Stimulated activated CD4-positive, alpha-beta T cell treated with anti-CD3 and anti-CD28 coated beads, TNF-alpha, amount 100 ng/mL, for 1 hour (primary cell): ENCODE data around the gene PI4KA.

Experiments used
- DNase-seq, 3 donors: peaks; one replicate each; pipeline ENCODE4 v3.0.0-alpha.2; 2020; ENCODE audit warnings: low read depth in 3 of 3, low spot score in 1 of 3

Gene PI4KA

DNA sequence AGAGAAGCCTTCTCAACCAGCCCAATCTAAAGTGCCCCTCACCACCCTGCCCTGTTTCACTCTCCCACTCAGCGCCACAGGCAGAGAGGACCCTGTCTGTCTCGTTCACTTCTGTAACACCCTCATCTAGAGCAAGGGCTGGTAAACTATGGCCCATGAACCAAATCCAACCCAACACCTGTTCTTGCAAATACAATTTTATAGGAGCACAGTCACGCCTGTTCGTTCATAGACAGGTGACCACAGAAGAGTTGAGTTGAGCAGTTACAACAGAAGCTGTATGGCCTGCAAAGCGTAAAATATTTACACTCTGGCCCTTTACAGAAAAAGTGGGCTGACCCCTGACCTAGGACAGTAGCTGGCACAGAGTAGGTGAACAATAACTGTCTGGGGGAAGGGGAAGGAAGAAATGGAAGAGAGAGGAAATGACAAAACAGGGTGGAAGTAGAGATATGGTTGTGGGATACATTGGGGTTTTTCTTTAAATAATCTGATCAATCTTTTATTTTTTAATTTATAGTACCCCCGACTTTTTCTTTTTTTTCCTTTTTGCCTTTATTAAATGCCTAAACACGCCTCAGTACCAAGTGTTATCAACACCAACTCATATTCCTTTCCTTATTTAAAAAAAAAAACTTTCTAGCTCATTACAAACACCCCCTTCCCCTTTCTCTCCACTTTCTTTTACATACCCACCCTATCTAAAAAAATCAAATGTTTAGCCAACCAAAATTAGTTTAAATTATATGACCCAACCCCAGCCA, 63.8 kb downstream of the PI4KA start:
- DNase-seq, result no peak

DNA sequence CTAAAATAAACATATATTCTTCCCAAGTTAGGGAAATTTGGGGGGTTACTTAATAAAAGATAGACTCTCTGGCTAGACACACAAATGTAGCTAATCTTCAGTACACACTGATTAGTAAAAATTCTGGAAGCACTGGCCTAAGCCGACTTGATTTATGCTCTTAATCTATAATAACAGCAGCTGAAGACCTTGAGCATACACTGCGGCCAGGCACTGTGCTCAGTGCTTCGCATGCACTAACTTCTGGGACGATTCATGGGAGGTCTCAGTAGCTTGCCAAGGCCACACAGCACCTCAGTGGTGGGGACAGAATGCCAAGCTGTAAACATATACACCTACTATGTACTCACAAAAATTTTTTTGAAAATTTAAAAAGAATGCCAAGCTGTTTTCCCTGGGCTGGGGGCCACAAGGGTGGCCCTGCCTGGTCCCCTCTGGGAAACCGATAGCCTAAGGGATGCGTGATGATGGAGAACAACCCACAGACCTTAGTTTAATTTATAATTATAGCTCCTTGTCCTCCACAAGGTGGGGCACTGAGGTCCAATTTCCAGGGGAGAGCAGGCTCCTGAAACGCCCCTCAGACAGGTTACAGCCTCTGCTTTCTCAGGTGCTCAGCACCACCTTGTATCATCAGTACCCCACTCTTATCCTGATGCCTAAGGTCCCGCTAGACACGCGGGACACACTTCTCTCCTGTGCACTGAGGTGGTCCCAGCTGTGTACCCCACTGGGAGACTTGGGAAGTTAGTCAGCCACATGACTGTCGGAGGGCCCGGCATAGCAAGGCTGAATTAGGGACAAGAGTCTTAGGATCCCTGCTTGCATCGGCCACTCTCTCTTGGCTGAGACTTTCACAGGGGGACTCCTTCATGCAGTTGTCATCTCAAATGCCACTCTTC, 64.6 kb downstream of the PI4KA start:
- DNase-seq, result no peak

DNA sequence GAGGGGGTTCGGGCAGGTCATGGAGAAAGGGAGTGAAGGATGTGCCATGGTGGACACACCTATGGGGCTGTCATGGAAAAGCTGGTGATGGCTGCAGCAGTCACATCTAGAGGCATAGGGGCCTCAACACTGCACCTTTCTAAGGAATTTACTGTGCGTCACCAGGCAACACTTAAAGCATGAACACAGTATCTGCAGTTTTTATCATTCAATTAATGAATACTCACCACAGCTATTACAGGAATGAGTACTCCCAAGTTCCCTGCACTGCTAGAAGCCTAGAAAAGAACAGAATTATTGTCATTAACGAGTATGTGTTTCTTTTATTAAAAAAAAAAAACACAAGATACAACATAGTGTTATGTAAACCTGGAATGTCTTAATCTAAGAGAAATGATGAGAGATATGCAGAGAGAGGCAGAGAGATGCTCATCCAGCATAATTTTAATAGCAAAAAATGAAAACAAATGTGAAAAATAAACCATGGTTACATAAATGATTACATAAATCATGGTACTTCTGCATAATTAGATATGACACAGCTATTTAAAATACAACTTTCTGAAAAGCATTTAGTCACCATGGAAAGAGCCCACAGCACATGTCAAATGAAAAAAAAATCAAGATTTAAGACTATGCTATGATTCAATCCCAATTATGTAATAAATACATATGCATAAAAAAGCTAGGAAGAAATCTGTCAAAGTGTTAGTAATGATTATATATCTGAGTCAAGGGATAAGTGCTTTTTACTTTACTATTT, 65.5 kb downstream of the PI4KA start:
- DNase-seq, result no peak

DNA sequence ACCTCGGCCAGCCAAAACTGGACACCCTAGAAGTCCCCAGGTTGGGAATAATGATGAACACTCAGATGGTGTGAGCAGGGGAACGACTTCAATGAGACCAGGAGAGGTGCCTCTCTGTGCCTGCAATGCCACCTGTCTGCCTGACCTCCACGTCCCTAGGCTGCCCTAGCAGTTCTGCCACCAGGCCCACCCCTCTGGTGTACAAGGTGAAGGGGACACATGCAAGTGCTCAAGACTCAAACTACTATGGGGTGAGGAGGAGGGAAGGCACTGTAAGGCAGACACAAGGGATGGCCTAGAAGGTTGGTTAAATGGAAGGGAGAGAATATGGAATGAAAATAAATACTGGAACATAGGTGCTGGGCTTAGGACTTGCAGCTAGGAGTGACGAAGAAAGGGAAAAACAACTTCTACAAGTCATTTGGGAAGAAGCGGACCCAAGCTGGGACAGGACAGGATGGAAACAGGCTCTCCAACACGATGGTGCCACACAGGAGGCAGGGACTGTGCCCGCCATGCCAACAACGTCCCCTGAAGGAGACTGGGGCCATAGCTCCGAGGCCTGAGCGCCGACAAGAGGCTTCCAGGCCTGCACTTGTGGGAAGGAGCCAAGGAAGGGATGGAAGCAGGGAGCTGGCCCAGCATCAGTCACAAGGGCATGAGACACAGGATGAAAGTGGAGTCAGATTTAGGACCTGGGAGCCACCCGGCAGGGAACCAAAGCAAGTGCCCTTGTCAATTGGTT, 66.2 kb downstream of the PI4KA start:
- no peak for DNase-seq

DNA sequence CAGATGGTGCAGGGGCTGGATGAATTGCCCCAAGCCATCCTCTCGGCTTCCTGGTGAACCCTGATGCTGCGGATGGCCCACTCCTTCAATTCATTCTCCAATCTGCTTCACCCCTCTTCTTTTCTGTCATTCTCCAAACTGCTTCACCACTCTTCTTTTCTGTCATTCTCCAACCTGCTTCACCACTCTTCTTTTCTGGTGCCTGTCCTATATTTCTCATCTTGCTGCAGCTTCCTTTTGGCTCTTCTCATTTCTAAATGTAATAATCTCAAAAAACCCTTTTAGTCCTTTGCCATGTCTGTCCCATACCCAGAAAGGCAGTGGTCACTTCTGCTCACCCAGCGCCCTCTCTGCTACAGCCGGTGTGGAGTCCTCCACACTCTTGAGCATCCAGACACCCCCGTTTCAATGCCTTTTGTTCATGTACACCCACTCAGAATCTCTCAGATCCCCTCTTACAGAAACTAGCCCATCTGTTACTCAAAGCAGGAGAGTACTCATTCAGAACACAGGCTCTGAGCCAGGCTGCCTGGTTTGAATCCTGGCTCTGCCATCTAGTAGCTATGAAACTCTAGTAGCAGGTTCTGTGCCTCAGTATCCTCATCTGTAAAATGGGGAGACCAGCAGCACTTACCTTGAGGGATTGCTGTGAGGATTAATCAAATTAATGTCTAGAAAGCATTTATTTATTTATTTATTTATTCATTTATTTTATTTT, 69.8 kb downstream of the PI4KA start:
- no peak for DNase-seq

DNA sequence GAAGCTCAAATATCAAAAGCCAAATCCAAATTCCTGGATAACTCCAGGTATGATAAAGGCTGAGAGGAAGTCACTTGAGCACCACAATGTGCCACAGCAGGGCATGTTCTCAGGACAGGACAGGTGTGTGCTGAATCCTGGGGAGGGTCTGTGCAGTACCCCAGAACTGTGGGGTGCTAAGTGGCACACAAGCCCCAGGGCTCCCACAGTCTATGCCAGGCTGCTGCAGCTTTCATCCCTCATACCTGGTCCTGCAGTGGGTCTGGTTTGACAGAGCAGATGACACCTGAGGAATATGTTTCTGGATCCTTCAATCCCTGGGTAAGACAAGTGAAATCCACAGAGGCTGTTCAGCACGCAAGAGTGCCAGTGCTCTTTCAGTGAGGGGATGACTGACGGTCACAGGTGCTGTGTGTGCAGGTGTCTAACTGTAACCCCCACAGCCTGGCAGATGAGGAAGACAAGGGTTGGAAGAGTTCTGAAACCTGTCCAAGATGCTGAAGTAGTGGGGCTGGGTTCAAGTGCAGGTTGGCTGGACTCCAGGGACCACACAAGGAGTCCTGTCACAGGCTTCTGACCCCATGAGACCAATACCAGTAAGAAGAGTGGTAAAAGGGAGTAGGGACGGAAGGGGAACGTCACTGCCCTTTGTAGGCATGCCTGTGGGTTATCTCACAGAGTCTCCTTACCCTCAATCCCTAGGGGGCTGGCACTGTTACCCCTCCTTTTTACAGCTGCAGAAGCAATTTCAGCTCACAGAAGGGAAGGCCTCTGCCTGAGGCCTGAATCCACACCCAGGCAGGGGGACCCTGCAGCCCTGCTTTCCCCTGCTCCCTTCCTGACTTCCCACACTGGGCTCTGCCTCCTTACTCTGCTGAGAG, 70.6 kb downstream of the PI4KA start:
- DNase-seq, result no peak

DNA sequence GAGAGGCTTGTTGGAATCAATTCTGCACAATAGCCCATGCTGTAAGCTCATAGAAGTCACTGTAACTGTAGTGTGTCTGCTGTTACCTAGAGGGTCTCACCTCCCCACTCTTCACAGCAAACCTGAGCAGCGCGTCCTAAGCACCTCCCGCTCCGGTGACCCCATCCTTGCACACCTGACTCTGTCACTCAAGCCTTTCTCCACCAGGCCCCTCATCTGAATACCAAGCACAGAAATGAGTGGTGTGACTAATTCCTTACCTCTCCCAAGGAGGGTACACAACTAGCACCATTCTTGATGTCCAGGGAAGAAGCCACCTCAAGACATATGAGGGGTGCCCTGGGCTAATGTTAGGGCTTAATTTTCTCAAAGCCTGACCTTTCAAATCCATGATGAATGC, 71.4 kb downstream of the PI4KA start:
- no peak for DNase-seq

DNA sequence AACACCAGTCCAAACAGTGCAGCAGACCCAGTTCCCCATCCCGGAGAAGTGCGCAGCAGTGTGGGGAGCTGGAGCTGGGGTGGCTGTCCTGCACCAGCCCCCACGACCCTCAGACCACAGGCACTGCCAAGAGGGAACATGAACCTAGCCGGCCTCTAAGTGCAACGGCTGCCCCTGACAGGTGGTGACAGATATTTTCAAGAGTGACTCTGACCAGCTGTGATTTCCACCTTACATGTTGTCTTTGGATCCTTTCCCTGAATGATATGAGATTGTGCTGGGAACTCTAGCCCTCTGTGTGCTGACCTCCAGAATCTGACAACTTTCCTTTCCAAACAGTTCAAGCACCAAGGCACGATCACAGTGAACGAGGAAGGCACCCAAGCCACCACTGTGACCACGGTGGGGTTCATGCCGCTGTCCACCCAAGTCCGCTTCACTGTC, 72.1 kb downstream of the PI4KA start:
- no peak for DNase-seq

DNA sequence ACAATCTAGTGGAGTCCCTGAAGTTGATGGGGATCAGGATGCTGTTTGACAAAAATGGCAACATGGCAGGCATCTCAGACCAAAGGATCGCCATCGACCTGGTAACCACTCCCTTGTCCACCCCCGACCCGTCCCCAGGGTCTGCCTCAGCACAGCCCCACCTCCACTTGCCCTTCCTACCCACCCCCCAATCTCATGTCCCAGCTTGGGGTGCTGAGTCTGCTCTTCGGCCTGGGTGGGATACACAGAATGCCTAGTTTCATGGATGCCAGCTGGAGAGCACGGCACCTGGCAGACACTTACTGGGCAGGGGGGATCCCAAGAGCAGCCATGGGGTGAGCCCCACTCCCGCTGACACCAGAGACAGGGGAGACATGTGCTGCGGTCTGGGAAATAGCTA, 72.6 kb downstream of the PI4KA start:
- no peak for DNase-seq

DNA sequence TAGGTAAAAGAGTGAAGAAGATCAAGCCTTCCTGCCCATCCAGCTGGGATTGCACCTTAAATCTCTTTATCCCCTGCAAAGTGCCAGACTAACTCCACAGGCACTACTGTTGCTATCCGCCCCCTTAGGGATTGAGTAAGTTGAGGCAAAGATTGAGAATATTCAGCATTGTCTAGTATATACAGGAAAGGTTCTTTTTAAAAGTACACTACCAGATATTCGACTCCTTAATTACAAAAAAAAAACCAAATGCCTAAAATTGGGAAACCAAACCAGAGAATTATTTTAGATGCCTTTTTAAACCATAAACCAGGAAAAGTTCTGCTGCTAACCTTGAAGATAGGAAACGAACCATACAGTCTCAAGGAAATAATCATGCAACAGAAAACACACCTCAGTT, 73.2 kb downstream of the PI4KA start:
- DNase-seq, result no peak

DNA sequence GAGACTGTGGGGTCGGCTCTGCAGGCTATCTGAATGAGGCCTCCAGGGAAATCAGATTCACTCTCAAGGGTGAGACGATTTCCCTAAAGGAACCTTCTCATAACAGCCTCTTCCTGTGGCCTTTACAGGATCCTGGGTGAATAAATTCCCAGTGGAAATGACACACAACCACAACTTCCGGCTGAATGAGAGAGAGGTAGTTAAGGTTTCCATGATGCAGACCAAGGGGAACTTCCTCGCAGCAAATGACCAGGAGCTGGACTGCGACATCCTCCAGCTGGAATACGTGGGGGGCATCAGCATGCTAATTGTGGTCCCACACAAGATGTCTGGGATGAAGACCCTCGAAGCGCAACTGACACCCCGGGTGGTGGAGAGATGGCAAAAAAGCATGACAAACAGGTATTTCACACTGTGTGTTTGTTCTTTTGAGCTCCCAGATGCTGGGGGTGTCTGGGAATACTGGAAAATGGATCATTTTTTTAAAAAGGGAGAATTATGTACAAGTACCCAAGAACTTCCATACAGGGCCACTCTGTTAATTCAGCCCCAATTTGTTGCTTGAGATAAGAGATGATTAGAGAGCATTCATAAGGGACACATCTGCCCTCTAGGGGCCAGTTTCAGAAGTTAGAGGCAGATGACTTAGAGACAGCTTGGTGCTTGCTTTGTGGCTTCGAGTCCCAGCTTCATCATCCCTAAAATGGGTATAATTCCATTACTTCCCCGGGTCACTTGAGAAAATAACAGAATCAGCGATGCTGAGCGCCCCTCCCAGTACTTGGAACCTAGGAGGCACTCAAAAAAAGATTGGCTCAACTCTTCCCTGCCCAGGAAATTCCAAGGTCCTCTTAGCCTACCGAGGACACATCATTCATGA, 74.5 kb downstream of the PI4KA start:
- DNase-seq, result no peak

DNA sequence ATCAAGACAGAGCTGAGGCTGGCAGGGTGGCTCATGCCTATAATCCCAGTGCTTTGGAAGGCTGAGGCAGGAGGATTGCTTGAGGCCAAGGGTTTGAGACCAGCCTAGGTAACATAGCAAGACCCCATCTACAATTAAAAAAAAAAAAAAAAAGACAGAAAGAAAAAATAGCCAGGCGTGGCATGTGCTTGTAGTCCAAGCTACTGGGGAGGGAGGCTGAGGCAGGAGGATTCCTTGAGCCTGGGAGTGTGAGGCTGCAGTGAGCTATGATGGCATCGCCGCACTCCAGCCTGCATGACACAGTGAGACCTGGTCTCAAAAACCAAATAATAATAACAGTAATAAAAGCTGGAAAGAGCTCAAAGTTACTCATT, 75.3 kb downstream of the PI4KA start:
- DNase-seq, result no peak

DNA sequence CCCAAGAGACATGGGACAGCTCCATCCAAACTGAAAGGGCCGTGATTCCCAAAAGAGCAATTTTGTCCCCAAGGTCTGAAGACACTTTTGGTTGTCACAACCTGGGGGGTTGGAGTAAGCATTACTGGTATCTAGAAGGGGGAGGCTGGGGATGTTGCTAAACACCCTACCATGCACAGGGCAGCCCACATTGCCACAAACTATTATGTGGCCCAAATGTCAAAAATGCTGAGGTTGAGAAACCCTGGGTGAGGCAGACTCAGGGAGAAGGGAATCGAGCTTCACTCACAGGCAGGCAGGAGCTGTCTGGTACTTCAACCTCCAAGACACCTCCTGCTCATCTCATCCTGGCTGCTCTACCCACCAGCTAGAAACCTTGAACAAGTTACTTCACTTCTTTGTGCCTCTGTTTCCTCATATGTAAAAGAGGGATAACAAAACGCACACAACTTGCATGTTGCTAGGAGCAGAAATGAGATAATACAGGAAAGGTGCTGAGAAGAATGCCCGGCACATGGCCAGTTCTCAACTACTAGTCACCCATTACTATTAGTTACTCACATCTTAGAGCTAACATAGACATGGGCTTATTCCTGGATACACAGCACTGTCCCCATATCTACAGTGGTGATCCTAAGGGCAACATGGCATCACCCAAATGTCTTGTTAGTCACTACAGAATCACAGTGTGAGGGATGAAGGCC, 75.9 kb downstream of the PI4KA start:
- no peak for DNase-seq

DNA sequence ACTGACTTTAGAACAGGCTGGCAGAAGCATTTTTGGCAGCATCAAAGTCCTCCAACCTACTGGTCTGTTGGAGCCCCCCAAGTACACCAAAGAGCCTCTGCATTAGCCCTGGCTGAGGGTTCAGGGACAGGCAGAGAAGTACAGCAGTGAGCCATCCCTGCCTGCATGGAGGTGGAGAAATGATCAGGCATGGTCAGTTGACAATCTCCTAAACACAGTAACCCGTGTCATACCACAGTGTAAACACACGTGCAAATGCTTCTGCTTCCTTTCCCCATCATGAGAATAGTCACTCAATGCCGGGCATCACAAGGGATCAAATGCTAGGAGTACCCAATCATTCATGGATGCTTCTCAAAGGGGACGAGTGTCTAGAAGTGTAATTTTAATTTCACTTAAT, 76.5 kb downstream of the PI4KA start:
- DNase-seq, result no peak

DNA sequence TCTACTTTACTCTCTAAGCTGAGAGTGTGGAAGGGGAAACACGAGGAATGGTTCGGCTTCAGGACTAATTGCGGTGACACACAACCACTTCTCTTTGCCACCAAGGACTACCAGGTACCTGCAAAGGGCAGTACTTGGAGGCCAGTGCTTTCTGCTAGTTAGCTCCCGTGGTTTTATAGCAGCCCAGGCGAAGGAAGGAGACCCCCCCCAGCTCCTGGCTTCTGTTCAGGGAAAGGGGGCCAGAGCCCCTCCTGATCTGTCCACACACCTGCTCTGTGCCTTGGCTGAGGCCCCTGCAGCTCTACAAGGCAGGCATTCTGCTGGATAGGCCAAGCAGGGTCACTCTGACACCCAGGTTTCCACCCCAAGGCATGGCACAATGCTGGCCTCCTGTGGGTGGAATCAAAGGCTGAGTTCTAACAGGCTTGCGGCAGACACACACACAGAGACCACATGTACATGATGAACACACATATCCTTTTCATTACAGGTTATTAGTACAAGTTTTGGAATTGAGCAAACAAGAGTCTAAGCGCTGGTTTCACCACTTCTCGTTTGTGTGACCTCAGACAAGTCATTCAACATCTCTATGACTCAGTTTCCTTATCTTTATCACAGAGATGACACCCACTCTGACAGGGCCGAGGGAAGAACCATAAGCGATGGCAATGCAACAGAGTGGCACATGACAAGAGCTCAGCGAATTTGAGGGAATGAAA, 77.2 kb downstream of the PI4KA start:
- DNase-seq, result no peak

DNA sequence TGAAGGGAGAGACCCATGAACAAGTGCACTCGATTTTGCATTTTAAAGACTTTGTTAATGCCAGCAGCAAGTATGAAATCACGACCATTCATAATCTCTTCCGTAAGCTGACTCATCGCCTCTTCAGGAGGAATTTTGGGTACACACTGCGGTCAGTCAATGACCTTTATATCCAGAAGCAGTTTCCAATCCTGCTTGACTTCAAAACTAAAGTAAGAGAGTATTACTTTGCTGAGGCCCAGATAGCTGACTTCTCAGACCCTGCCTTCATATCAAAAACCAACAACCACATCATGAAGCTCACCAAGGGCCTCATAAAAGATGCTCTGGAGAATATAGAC, 78.8 kb downstream of the PI4KA start:
- no peak for DNase-seq
